HG03520 (cell line): ENCODE measurements around the gene NISCH.

Experiments used
- ATAC-seq: cut with Tn5 transposase; IDR thresholded peaks from one replicate; pipeline ENCODE4 v1.9.1; 2021; ENCODE audit warnings: mild to moderate bottlenecking, moderate library complexity; ENCODE audit not compliant: unreplicated experiment

The NISCH gene

DNA sequence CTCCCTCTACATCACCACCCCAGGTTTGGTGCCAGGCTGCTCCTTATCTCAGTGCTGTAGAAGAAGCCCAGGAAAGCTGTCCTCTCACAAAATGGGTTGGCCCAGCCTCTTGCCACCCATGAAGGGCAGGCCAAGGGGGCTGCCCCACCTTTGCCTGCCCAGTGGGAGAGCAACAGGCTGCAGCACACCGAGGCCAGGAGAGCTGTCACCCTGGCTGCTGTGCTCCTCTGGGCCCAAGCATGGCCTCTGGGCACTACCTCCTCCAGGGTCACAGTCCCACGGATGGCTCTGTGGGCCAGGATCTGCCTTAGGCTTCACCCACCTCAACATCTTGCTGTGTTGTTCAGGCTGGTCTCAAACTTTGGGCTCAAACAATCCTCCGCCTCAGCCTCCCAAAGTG is 33.3 kb downstream of the NISCH start:
- no peak for ATAC-seq

DNA sequence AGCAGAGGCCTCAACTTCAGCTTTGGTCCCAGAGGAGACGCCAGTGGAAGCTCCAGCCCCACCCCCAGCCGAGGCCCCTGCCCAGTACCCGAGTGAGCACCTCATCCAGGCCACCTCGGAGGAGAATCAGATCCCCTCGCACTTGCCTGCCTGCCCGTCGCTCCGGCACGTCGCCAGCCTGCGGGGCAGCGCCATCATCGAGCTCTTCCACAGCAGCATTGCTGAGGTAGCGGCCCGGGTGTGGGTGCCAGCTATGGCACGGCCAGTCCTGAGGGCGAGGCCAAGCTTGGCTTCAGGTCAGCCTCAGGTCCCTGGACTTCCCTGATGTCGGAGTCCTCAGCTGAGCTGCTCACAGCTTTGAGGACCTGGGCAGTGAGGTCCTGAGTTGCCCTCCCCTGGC is 34.0 kb downstream of the NISCH start:
- ATAC-seq = no peak

DNA sequence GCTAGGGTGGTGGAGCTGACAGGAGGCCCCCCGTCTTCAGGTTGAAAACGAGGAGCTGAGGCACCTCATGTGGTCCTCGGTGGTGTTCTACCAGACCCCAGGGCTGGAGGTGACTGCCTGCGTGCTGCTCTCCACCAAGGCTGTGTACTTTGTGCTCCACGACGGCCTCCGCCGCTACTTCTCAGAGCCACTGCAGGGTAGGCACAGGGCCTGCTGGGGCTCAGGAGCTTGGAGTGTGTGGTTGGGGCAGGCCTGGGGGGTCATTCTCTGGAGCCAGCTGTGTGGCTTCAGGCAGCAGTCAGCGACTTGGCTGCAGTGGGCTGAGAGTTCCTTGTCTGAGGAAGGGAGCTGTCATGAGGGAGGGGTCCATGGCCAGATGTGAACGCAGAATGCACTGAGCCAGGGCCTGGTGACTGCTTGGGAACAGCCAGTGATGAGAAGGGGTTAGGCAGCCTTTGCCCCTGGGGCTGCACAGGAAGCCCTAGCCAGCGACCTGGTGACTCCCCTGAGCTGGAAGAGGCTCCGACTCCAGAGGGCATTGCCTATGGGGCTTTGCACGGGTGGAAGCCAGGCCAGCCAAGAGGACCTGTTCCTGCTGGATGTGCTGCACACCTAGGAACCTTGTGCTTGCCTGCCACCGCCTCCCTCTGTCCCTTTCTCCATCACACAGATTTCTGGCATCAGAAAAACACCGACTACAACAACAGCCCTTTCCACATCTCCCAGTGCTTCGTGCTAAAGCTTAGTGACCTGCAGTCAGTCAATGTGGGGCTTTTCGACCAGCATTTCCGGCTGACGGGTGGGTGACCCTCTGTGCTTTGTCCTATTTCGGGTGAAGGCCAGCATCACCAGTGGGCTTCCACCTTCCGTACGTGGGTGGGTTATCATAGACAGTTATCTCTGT is 34.9 kb downstream of the NISCH start:
- no peak for ATAC-seq

DNA sequence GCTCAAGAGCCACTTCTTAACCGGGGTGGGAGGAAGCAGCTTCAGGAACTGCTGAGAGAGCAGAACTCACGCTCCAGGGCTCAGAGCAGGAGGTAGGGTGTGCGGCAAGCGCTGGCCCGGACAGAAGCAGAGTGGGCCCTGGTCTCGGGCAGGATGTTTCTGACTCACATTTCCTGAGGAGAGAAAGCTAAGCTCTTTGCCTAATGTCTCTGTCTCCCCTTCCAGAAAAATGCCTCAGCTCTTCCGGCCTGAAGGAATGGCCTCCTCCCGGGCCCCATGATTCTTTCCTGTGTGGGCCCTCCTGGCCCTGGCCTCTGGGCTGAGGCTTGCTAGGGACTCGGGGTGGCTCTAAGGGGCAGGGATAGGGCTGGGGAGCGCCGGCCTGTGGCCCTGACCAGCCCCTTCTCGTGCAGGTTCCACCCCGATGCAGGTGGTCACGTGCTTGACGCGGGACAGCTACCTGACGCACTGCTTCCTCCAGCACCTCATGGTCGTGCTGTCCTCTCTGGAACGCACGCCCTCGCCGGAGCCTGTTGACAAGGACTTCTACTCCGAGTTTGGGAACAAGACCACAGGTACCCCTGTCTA is 35.6 kb downstream of the NISCH start:
- no peak for ATAC-seq

DNA sequence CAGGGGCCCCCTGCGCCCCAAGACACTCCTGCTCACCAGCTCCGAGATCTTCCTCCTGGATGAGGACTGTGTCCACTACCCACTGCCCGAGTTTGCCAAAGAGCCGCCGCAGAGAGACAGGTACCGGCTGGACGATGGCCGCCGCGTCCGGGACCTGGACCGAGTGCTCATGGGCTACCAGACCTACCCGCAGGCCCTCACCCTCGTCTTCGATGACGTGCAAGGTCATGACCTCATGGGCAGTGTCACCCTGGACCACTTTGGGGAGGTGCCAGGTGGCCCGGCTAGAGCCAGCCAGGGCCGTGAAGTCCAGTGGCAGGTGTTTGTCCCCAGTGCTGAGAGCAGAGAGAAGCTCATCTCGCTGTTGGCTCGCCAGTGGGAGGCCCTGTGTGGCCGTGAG is 36.7 kb downstream of the NISCH start:
- ATAC-seq = no peak

DNA sequence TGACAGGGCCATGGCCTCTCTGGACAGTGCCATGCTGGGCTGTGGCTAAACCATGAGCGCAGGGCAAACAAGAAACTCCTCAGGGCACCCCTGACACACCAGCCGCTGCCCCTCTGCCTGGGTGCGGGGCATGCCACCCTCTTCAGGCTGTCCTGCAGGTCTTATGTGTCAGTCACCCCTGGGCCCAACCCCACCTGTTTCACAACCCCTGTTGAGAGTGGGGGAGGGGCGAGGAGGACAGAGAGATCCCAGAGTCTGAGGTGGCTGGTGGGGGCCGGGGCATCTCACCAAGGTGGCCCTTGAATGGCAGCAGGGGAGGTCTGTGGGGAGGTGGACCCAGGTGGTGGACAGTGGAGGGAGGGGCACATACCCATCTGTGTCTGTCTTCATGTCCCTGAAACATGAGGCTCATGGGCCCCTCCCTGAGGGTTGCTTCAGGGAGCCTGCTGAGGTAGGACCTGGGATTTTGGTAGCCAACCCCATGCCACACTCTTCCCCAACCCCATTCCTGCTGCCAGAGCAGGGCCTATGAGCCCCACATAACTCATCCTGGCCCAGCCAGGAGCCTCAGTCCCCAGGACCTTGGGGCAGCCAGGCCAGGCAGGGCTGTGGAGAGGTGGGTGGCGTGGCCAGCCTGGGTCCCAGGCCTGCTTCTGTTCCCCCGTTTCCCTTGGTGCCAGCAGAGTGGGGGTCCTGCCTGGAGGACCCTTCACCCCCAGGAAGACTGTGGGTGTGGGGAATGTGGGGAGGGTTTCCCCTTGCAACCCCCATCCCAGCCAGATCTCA is 38.0 kb downstream of the NISCH start:
- ATAC-seq = no peak

DNA sequence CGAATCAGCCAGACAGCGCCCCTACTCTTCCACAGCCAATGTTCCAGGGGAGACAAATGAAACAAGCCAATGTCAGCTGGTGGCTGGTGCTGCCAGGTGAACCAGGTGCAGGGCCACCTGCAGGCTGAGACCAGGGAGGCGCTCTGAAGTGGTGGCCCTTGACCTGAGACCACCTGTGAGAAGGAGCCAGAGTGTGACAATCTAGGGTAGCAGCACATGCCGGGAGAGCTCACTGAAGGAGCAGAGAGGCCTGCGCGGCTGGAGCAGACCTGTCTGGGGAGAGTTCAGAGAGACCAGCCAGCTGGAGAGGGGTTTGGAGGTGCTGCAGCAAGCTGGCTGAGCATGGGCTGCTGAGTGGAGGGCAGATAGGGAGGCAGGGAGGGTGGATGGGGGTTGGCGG is 39.0 kb downstream of the NISCH start:
- ATAC-seq = no peak

DNA sequence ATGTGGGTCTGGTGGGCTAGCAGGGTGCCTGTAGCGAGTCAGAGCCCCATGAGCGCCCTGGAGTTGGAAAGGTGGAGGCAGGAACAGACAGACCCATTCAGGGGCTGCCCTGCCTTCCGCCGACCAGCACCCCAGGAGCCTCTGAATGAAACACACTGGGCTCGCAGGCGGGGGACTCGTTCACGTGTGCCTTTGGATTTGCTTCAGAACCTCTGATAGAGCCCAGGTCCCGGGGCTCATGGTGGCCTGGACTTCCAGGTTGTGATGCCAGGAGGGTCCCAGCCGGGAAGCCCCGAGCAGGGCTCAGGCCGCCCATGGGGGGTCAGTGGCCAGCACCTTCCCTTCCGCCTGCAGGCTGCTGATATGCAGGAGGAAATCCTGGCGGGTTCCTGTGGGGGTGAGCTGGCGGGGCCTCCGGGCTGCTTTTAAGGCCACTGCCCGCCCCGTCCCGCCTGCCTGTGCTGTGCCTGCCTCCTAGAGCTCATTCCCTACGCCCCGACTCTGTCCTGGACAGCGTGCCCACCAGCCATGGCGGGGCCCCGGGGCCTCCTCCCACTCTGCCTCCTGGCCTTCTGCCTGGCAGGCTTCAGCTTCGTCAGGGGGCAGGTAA is 39.6 kb downstream of the NISCH start, which contains the start of gene STAB1:
TSS of gene STAB1 (plus strand) at position 453 of the 610 bp plus-strand sequence. CDS start at position 529, 76 bp downstream.
- ATAC-seq = no peak

DNA sequence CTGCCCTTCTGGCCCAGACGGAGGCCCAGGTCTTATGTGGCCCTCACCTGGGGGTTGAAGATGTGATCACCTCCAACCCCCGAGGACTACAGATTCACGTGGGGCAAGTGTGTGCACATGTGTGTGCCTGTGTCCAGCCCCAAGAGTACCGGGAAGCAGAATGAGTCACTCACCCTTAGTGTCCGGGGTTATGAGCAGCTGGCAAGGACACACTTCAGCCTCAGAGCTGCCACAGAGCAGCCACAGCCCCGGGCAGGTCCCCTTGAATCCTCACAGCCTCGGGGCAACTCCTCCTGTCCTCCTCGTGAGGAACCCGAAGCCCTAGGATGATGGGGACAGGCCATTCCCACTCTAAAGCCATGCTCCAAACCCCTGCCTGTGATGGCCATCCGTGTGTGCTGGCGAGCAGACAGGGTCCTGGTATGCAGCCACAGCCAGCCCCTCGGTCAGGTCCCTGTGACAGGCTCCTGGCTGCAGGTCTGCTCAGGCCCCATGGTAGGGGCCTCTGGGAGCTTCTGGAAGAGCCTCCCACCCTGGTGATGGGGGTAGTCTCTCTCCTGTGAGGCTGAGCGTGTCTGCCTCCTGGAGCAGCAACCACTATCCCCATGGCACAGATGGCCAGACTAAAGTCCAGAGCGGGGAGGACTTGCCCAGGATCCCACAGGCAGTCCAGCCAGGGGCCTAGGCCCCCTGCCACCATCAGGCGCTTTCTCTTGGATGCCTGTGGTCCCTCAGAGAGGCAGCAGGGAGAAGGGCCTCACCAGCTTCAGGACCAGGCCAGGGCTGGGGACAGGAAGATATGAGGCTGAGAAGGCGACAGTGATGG is 40.6 kb downstream of the NISCH start:
- no peak for ATAC-seq

DNA sequence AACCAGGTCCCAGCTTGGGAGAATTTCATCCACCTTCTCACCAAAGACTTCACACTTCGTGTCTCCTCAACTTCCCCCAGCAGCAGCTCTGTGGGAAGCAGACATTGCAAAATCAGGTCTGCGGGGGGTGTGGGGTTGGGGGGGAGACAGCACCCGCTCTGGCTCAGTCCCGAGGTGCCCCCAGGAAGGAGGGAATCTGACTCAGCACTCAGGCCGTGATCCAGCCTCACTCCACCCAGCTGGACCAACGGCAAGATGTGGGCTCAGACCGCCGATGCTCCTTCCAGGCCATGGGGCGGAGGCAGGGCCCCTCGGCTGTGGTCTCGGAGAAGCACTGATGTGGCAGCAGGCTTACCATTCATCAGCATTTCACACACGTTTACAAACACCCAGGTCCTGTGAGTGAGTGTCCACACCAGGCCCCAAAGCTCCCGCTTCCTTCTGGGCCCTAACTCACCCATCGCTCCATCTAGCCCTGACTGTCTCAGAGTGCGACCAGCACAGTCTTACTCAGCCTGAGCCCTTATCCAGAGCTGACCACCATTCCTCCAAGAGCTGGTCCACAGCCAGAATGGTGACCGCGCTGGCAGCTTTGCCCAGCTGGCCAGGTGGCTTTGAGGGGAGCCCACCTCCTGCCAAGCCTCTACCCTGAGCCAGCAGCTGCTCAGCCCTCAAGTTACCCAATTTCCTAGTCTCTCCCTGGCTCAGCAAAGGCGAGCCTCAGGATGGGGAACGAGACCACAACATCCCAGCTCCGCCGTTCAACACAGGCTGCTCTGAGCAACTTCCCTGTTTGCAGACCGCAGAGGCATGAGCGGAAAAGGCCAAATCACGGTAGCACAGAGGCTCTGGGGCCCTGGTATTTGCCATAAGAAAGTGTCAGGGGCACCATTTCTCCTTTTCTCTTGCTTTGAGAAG is 43.0 kb downstream of the NISCH start:
- ATAC-seq = no peak

DNA sequence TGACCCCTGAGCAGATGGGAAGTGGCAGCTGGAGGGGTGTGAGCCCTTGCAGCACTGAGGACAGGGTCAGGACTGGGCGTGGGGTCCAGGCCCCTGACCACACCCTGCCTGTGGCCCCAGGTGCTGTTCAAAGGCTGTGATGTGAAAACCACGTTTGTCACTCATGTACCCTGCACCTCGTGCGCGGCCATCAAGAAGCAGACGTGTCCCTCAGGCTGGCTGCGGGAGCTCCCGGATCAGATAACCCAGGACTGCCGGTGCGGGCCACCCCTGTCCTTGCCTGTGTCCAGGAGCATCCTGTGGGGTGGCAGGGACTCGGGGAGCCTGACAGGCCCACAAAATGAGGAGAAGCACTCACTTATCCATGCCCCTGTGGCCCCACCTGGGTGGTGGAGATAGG is 45.6 kb downstream of the NISCH start:
- no peak for ATAC-seq

DNA sequence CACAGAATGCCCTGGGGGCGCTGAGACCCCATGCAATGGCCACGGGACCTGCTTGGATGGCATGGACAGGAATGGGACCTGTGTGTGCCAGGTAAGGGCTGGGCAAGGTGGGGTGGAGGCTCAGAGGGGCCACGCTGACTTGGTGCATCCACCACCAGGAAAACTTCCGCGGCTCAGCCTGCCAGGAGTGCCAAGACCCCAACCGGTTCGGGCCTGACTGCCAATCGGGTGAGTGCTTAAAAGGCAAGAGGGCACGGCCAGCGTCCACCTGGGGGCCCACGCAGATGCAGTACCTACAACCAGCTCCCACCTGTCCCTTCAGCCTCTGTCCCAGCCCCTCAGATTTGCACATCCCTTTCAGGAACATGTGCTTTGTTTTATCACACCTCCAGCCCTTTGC is 46.6 kb downstream of the NISCH start:
- ATAC-seq = no peak

DNA sequence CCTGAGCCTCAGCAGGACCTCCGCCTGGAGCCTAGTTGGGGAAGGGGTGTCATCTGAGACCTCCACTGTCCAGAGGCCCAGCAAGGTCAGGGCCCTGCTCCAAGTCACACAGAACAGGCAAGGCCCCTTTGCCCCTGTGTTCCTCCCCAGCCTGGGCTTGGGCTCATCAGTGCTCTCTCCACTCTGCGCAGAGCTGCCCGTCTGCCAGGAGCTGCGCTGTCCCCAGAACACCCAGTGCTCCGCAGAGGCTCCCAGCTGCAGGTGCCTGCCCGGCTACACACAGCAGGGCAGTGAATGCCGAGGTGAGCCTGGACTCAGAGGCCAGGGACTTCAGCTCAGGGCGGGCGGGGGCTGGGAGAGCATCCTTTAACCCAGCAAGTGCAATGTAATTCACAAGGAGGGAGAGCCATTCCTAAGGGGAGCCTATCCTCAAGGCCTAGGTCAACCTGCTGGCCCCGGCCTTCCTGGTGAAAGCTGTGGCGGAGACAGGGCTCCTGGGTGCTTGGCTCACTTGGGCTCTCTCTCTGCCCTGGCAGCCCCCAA is 47.5 kb downstream of the NISCH start:
- no peak for ATAC-seq

DNA sequence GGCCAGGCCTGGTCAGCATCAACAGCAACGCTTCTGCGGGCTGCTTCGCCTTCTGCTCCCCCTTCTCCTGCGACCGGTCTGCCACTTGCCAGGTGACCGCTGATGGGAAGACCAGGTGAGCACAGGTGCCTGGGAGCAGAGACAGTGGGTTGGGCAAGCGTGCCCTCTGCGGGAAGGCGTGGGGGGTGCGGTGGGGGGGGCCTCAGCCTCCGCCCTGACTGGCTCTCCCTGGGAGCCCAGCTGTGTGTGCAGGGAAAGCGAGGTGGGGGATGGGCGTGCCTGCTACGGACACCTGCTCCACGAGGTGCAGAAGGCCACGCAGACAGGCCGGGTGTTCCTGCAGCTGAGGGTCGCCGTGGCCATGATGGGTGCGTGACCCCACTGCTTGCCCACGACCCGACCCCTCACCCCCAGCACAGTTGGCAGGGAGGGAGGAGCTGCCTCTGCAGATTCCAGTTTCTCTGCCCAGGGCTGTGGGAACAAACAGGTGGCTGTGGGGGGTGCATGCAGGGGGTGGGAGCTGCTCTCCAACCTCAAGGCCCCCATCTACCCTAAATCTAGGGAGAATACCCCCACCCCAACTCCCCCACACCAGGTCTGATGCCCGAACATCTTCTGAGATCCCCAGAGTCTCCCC is 48.5 kb downstream of the NISCH start:
- ATAC-seq = no peak

DNA sequence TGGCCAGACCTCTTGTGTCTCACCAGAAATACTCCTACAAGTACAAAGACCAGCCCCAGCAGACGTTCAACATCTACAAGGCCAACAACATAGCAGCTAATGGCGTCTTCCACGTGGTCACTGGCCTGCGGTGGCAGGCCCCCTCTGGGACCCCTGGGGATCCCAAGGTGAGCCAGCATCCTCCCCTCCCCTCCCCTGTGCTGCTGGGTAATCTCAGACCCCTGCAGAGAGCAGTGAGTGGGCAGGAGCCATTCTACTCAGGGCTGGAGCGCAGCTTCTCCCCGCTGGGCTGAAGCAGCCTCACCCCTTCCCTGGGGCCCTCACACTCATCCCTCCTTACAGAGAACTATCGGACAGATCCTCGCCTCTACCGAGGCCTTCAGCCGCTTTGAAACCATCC is 49.6 kb downstream of the NISCH start:
- no peak for ATAC-seq

DNA sequence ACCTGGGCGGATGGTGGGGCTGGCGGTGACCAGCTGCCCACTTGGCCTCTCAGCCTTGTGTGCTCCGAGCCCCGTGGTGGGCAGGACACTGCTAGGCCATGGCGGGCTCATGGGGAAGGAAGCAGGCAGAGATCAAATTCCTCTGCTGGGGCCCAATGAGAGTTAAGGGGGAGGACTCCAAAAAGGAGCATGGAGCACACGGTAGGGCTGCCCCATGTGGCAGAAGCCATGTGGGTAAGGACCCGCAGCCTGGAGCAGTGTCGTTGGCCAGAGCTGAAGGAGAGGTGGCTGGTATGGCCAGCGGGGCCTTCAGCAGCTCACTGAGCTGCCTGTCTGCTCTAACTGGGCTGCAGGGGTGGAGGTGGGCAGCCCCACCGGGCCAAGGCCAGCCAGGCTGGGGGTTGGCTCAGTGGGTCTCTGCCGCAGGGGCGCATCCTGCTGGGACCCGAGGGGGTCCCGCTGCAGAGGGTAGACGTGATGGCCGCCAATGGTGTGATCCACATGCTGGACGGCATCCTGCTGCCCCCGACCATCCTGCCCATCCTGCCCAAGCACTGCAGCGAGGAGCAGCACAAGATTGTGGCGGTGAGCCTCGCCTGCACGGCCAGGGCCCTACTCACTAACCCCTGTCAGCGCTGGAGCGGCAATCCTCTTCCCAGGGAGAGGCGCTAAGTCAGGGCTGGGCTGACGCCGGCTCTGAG is 51.0 kb downstream of the NISCH start:
- ATAC-seq = no peak

DNA sequence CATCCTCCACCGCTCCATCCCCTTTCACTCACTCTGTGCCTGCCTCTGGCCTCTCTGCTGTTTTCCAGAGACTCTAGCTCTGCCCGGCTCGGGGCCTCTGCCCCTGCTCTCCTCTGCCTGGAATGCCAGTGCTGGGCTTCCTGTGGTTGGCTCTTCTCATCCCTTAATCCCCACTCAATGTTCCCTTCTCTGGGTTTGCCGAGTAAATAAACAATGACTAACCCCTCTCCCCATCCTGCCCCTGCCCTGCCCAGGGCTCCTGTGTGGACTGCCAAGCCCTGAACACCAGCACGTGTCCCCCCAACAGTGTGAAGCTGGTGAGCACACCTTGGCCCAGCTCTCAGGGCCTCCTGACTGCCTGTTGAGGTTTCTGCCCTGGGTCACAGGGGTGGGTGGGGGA is 52.0 kb downstream of the NISCH start:
- no peak for ATAC-seq

DNA sequence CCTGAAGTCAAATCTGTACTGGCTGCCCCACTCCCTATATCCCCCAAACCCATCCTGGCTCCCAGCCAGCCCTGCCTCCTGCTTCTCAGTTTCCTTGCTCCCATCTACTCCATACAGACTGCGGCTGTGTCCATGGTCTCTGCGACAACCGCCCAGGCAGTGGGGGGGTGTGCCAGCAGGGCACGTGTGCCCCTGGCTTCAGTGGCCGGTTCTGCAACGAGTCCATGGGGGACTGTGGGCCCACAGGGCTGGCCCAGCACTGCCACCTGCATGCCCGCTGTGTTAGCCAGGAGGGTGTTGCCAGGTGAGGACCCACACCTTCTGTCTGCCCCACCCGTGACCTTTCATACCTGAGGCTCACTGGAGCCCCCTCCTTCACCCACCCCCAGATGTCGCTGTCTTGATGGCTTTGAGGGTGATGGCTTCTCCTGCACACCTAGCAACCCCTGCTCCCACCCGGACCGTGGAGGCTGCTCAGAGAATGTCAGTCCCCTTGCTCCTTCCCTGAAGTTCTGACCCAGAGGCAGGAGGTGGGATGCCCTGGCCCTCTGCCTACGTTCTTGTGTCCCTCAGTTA is 54.4 kb downstream of the NISCH start:
- no peak for ATAC-seq
